Stomach (tissue), 4 donors: ENCODE results near the gene WDR45B.

ENCODE experiments used
- CTCF ChIP-seq, 7 experiments: fragments of 450-650 bp in 4 of 7; fragments of 200-600 bp in 3 of 7; sonication (generic) in 3 of 7; IDR thresholded peaks; one replicate each; pipeline ENCODE4 v1.5.1; 2016 to 2019; ENCODE audit warnings: antibody characterized with exemption in 7 of 7, control low read depth in 2 of 7, mild to moderate bottlenecking in 1 of 7
- POLR2A ChIP-seq, 4 donors: fragments of 450-650 bp; IDR thresholded peaks; one replicate each; pipeline ENCODE4 v1.6.1; 2016; ENCODE audit warnings: antibody characterized with exemption in 4 of 4, control low read depth in 2 of 4, mild to moderate bottlenecking in 1 of 4, moderate library complexity in 1 of 4
- POLR2AphosphoS5 ChIP-seq, 3 donors: sonication (generic); formaldehyde crosslinking; IDR thresholded peaks; one replicate each; pipeline ENCODE4 v1.6.1; 2016; ENCODE audit warnings: antibody characterized with exemption in 3 of 3

DNA sequence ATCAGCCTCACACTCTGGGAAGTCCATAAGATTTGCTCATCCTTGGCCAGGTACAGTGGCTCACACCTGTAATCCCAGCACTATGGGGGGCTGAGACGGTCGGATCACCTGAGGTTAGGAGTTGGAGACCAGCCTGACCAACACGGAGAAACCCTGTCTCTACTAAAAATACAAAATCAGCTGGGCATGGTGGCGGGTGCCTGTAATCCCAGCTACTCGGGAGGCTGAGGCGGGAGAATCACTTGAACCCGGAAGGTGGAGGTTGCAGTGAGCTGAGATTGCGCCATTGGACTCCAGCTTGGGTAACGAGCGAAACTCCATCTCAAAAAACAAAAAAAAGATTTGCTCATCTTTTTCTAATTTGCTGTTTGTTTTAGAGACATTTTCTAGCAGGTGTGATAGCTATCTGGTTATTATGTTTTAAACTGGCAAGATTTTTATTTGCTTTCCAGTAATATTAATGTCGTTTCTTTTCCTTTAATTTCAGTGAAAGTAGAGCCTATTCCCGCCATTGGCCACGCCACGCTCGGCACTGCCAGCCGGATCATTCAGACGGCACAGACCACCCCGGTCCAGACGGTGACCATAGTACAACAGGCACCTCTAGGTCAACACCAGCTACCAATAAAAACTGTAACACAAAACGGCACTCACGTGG, 61.5 kb downstream of the WDR45B start:
- TF ChIP-seq CTCF (IDR thresholded peaks at IDR 0.05), result no peak
- TF ChIP-seq POLR2AphosphoS5 (IDR thresholded peaks at IDR 0.05), result no peak
- TF ChIP-seq POLR2A (IDR thresholded peaks at IDR 0.05), result no peak
